HL-60/S4 treated with retinoic acid at 250 ng/mL for 4 days and 3 days (cell line): ENCODE results near the gene CGB8.
"Not testable (repeated sequence)": the region's sequence is repeated elsewhere in the genome, so short reads cannot be mapped to it uniquely, and the experiment has no call there.

Experiments used
- in situ Hi-C: fragments of 300-500 bp; cut with MboI; formaldehyde crosslinking; loops from 2 replicates; pipeline ENCODE4 v1.7.0; 2022; ENCODE audit warnings: low sequenced_read_pairs

The CGB8 gene

GRCh38 chr19:49049011-49049410 is at the start of gene CGB8:
Gene CGB8, minus strand, starts transcription at chr19:49049111. Its CDS starts 372 bp downstream, at chr19:49048739.
- in situ Hi-C loops = not testable (repeated sequence)

- in situ Hi-C loops = loop anchor here (10.0 kb wide), 1 partner anchor 107 kb away; no protein-coding TSS in a partner anchor
These were observed 48.8 kb upstream of the CGB8 start for GRCh38 chr19:49097453-49098288.

GRCh38 chr19:49094505-49095482 is 45.9 kb upstream of the CGB8 start:
- in situ Hi-C loops = loop anchor here (10.0 kb wide), 1 partner anchor 110 kb away; no protein-coding TSS in a partner anchor

GRCh38 chr19:49092686-49093085 is 43.8 kb upstream of the CGB8 start:
- in situ Hi-C loops = loop anchor here (10.0 kb wide), 1 partner anchor 112 kb away; no protein-coding TSS in a partner anchor

GRCh38 chr19:49091391-49092038 is 42.6 kb upstream of the CGB8 start:
- in situ Hi-C loops = loop anchor here (10.0 kb wide), 1 partner anchor 113 kb away; no protein-coding TSS in a partner anchor

- in situ Hi-C loops = no loop called here
These were observed 37.4 kb upstream of the CGB8 start for GRCh38 chr19:49086296-49086695.

GRCh38 chr19:49085868-49086232 is 36.9 kb upstream of the CGB8 start:
- in situ Hi-C loops = no loop called here

GRCh38 chr19:49085020-49085867 is 36.3 kb upstream of the CGB8 start, which contains the start of gene SNRNP70:
Gene SNRNP70, plus strand, starts transcription at chr19:49085451. Its CDS starts 964 bp downstream, at chr19:49086415.
- in situ Hi-C loops = no loop called here

- in situ Hi-C loops = no loop called here
These were observed 35.5 kb upstream of the CGB8 start for GRCh38 chr19:49084206-49085019.

GRCh38 chr19:49081273-49081672 is 32.4 kb upstream of the CGB8 start:
- in situ Hi-C loops = no loop called here

- in situ Hi-C loops = no loop called here
These were observed 31.5 kb upstream of the CGB8 start for GRCh38 chr19:49080392-49080791.

GRCh38 chr19:49074869-49075268 is 26.0 kb upstream of the CGB8 start:
- in situ Hi-C loops = not testable (repeated sequence)

GRCh38 chr19:49073514-49074378 is 24.8 kb upstream of the CGB8 start:
- in situ Hi-C loops = no loop called here

GRCh38 chr19:49071860-49072547 is 23.1 kb upstream of the CGB8 start:
- in situ Hi-C loops = no loop called here

- in situ Hi-C loops = no loop called here
These were observed 21.5 kb upstream of the CGB8 start for GRCh38 chr19:49070416-49070815.

- in situ Hi-C loops = no loop called here
These were observed 20.1 kb upstream of the CGB8 start for GRCh38 chr19:49069026-49069425.

- in situ Hi-C loops = no loop called here
These were observed 18.6 kb upstream of the CGB8 start for GRCh38 chr19:49067554-49067953.
